ENCODE measurements around the gene GRK5.

Gene GRK5

DNA sequence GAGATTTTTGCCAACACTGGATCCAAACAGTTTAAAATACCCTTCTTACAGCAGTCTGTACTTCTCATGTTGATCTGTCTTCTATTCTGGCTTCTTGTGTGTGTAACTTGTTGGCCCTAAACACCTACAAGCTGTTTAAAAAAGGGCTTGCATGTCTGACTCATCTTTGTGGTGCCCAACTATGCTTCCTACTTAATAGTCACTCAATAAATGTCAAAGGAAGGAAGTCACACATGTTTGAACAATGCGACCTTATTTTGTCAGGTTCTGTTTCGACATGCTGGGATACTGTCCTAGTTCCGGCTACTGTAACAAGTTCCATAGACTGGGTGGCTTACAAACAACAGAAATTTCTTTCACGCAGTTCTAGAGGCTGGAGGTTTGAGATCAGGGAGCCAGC lies 9.4 kb upstream of the GRK5 start:
- DNase-seq (ENCODE audit: low read depth in 2 of 3, low spot score in 2 of 3): no peak

DNA sequence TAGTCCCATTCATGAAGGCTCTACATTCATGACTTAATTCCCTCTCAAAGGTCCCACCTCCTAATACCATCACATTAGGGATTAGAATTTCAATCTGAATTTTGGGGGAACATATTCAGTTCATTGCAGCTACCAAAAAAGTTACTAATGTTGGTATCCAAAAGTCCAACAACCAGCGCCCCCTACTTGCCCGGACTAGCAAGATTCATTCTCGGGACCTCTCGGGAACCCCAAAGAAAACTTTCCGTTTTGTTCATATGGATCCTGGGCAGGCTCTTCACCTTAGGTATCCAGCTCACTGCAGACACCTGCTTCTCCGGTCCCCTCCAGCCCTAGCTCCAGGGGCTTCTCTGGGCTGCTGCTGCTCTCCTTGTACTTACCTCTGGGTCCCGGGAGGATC lies 8.9 kb upstream of the GRK5 start:
- no peak for DNase-seq (ENCODE audit: low read depth in 2 of 3, low spot score in 2 of 3)

DNA sequence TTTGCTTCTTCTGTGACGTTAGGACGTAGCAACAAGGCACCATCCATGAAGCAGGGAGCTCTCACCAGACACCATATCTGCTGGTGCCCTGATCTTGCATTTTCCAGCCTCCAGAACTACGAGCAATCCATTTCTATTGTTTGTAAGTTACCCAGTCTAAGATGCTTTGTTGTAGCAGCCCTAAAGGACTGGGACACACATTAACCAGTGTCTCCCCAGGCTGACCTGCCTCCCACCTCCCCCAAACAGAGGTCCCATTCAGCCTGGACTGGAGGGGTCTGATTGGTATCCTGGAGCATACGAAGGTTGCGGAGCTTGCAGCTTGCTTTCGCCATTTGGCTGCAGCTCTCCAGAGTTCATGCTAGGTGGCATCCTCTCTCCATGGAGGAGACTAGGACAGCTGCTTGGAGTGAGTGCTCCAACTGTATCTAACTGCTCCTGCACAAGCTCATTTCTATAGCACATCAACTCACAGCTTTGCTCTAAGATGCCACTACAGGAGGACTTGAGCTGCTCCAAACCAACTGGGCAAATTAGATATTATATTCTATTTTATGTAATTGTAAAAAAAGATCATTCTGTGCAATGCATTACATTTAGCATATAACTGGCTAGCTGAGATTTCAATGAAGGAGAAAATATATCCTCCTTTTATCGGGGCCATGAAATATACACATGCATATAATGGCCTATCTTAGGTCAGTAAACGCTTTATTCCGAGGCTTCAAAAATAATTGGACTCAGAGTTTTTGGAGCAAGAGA lies 8.0 kb upstream of the GRK5 start:
- DNase-seq (ENCODE audit: low read depth in 2 of 3, low spot score in 2 of 3): no peak

DNA sequence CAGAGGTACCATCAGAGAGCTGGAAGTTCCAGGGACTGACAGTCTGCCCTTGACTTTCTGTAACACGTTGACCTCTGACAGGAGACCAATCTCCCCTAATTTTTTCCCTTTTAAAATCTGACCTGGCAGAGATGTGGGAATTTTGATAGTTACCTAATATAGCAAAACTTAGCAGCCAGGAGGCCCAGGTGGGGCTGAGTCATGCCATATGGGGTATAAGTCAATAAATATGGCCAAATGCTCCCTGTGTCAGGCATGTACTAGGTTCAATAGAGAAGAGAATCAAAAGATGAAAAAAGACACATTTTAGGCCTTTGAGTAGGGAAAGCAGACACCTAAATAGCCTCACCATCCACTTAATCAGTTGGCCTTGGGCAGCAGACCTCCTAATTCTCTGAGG lies 6.1 kb upstream of the GRK5 start:
- DNase-seq (ENCODE audit: low read depth in 2 of 3, low spot score in 2 of 3): no peak

DNA sequence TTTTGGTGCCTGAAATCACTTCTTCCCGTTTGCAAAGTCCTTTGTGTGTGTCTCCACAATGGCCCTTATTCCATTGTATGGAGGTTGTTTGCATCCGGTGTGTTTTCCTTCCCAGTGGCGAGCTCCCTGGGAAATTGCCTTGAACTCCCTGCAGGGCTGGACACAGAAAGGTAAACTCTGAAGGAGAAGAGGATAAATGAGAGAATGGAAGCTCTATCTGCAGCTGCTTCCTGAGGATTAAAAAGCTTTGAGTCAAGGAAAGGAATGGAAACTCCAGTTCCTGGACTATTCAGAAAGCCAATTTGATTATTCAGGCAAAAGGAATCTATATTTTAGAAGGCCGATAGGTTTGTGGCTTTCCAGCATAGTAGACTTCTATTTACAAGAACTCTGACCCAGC lies 4.4 kb upstream of the GRK5 start:
- DNase-seq (ENCODE audit: low read depth in 2 of 3, low spot score in 2 of 3): no peak

- peak; percentile 18 to 28 (median 20) for DNase-seq (ENCODE audit: low read depth in 2 of 3, low spot score in 2 of 3)
Observed at GRCh38 chr10:119205894-119206602, 1.3 kb upstream of the GRK5 start.

- DNase-seq (ENCODE audit: low read depth in 2 of 3, low spot score in 2 of 3): peak; percentile 36 to 76 (median 57)
Observed at GRCh38 chr10:119206603-119207365, 587 bp upstream of the GRK5 start.

- DNase-seq (ENCODE audit: low read depth in 2 of 3, low spot score in 2 of 3): peak in 1 of 3 experiments; percentile 39
Observed at GRCh38 chr10:119207713-119208552, 562 bp downstream of the GRK5 start.

GRCh38 chr10:119208553-119208940 lies 1.2 kb downstream of the GRK5 start:
- DNase-seq (ENCODE audit: low read depth in 2 of 3, low spot score in 2 of 3): no peak

- DNase-seq (ENCODE audit: low read depth in 2 of 3, low spot score in 2 of 3): no peak
Observed at GRCh38 chr10:119209035-119209735, 1.8 kb downstream of the GRK5 start.

DNA sequence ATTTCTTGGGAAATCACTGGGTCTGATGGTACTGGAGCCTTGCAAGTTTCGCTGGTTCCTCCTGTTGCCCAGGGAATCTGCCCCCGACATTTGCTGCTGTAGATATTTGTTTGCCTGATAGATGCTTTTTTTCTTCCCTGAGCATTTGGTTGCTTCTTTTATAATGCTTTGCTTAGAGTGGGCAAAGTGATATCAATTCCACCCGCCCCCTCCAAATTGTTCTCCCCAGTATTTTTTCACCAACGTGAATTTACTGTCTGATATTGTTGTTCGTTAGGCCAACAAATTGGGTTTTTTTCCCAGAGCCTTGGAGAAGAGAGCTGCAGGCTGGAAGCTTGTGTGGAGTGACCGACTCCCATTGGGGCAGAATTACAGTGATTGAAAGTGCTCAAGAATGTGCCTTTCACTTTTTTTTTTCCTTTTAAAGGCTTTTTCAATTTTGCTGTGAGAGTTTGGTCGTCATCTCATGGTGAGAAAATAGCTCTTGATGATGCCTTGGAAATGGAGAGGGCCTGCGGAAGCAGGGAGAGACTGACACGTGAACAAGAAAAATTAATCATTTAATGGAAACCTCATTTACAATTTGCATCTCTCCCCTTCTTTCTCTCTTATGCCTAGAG lies 2.5 kb downstream of the GRK5 start:
- no peak for DNase-seq (ENCODE audit: low read depth in 2 of 3, low spot score in 2 of 3)

DNA sequence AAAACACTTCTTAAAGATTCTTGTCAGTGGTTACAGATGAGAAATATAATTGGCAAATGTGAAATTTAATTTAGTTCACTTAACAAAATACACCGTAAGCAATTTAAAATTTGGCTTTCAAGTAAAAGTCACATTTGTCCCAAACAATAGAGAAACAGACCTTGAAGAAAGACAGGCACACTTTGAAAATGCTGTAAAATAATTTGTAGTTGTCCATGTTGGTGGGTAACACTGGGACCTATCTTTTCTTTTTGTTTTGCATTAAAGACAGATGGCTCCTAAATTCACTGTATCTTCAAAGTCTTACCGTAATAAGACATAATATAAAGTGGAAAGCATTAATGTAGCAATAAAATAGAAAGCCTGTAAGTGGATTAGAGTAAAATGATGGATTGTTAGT lies 3.3 kb downstream of the GRK5 start:
- no peak for DNase-seq (ENCODE audit: low read depth in 2 of 3, low spot score in 2 of 3)

- no peak for DNase-seq (ENCODE audit: low read depth in 2 of 3, low spot score in 2 of 3)
Observed at GRCh38 chr10:119211176-119211575, 3.8 kb downstream of the GRK5 start.

GRCh38 chr10:119211625-119212441 lies 4.5 kb downstream of the GRK5 start:
- DNase-seq (ENCODE audit: low read depth in 2 of 3, low spot score in 2 of 3): no peak

- DNase-seq (ENCODE audit: low read depth in 2 of 3, low spot score in 2 of 3): no peak
Observed at GRCh38 chr10:119215371-119215770, 8.0 kb downstream of the GRK5 start.

- DNase-seq (ENCODE audit: low read depth in 2 of 3, low spot score in 2 of 3): no peak
Observed at GRCh38 chr10:119216127-119216526, 8.8 kb downstream of the GRK5 start.

GRCh38 chr10:119217401-119217800 lies 10.0 kb downstream of the GRK5 start:
- no peak for DNase-seq (ENCODE audit: low read depth in 2 of 3, low spot score in 2 of 3)

GRCh38 chr10:119217991-119218490 lies 10.7 kb downstream of the GRK5 start:
- DNase-seq (ENCODE audit: low read depth in 2 of 3, low spot score in 2 of 3): no peak

- DNase-seq (ENCODE audit: low read depth in 2 of 3, low spot score in 2 of 3): no peak
Observed at GRCh38 chr10:119219871-119220270, 12.5 kb downstream of the GRK5 start.

Data from activated CD8-positive, alpha-beta memory T cell treated with anti-CD3 and anti-CD28 coated beads for 48 hours (primary cell).